Natural killer cell treated with Interleukin-12 subunit alpha and Interleukin-12 subunit beta and Interleukin-15 and Interleukin-18, amount 100 ng/mL, for 72 hours (primary cell): ENCODE results near the gene MRPS18C. TPM values are rescaled to one million over a fixed set of nuclear protein-coding genes. Genes with fewer than 3 reads are reported as not detected.
A peak's percentile ranks its signal among the peaks of the same experiment; 100 is the strongest.
"Not testable (repeated sequence)": the region's sequence is repeated elsewhere in the genome, so short reads cannot be mapped to it uniquely, and the experiment has no call there.

ENCODE experiments used
- ATAC-seq, 2 donors: fragments of 150-1000 bp; cut with Tn5 transposase in 1 of 2; sonication (Bioruptor Pico), chemical (Tn5 transposase) in 1 of 2; 2 replicates each; pipeline ENCODE4 v1.10.0; 2021
- DNase-seq: peaks from one replicate; pipeline ENCODE4 v3.0.0; 2022; ENCODE audit warnings: low spot score
- H3K27ac Mint-ChIP-seq, 2 donors: 1 replicate in 1 of 2; 2 replicates in 1 of 2; pipeline ENCODE4 v1.8.0; 2022; ENCODE audit warnings: mixed read lengths in 2 of 2, mild to moderate bottlenecking in 1 of 2, moderate library complexity in 1 of 2
- H3K27me3 Mint-ChIP-seq, 2 donors: 1 replicate in 1 of 2; 2 replicates in 1 of 2; pipeline ENCODE4 v1.8.0; 2022; ENCODE audit warnings: mixed read lengths in 2 of 2
- H3K36me3 Mint-ChIP-seq: one replicate; pipeline ENCODE4 v1.8.0; 2022; ENCODE audit warnings: mixed read lengths
- H3K4me1 Mint-ChIP-seq, 2 donors: 1 replicate in 1 of 2; 2 replicates in 1 of 2; pipeline ENCODE4 v1.8.0; 2022; ENCODE audit warnings: low read depth in 2 of 2, mixed read lengths in 2 of 2, mild to moderate bottlenecking in 1 of 2
- H3K4me3 Mint-ChIP-seq: one replicate; pipeline ENCODE4 v1.8.0; 2022; ENCODE audit warnings: mixed read lengths
- H3K9me3 Mint-ChIP-seq: 2 replicates; pipeline ENCODE4 v1.8.0; 2022; ENCODE audit warnings: mixed read lengths
- total RNA-seq, 2 donors: library from RNA; stranded (reverse); gene quantifications; one replicate each; pipeline ENCODE4 v1.2.3, GENCODE V29; 2022

Gene MRPS18C
- total RNA-seq, 2 donors from 2014 or later: 44.4 to 44.7 TPM

DNA sequence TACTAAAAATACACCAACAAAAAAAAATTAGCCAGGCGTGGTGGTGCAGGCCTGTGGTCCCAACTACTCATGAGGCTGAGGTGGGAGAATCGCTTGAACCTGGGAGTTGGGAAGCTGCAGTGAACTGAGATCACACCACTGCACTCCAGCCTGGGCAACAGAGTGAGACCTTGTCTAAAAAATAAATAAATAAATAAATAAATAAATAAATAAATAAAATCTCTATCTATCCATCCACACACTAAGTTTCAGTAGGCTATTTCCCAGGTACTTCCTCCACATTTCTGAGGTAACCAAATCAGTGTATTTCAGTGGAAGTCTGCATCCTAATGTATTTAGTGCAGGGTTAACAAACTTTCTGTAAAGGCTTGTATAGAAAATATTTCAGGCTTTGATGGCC is 18.1 kb downstream of the MRPS18C start:
- no peaks in the 10 kb centered on the region for H3K9me3 Mint-ChIP-seq
- no peak for ATAC-seq
- peaks cover 0 to 6% of the 10 kb centered on the region in 2 donors for H3K4me1 Mint-ChIP-seq
- no peak for DNase-seq
- H3K4me3 Mint-ChIP-seq: no peak overlapping the region
- no peaks in the 10 kb centered on the region for H3K36me3 Mint-ChIP-seq
- H3K27ac Mint-ChIP-seq: no peak overlapping the region
- no peaks in the 10 kb centered on the region for H3K27me3 Mint-ChIP-seq

DNA sequence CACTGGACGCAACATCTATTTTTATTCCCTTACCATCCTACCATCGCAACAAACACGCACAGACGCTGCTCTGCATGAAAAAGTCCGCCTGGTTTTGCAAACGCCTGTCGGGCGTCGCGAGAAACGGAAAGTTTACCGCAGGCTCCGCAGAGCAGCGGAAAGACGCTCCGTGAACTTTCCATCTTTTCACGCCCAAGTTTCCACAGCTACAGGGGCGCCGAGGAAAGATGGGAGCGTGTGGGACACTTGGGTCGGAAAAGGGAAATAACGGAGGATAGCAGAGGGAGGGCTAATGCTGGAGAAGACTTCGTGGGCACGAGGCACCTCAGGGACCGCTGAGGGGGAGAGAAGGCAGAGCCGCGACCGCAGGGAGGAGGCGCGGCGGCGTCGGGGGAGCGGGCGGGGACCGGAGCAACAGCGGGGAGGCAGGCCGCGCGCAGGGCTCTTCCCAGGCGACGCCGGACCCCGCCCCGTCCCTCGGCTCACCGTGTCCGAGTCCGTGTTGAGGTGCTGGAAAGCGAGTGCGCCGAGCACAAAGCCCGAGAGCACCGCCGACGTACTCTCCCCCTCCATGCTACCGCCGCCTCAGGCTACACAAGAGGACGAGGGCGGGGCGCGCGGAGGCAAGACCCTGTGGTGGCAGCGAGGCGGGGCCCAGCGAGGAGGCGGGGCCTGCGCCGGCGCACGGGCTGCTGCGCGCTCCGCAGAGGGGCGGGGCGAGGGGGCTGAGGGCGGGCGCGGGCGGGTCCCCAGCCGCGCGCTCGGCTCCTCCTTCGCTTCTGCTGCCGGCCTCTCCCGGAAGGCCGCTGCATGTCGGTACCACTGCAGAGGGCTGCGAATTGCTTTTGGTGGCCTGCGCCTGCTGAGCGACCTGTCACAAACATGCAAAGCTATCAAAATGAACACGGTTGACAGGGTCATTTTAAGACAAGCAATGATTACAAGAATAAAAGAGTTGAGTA is 28.9 kb downstream of the MRPS18C start, which contains the start of gene ABRAXAS1:
TSS of gene ABRAXAS1 (minus strand) at position 601 of the 962 bp plus-strand sequence. CDS start at position 573, 28 bp downstream.
- DNase-seq (peak; percentile 94), ATAC-seq (peak; percentile 99)
- Mint-ChIP-seq H3K36me3 (no peaks in the 10 kb centered on the region), H3K27ac (peak within 1 kb of the TSS; percentile 85 to 91), H3K27me3 (no peaks in the 10 kb centered on the region), H3K9me3 (no peaks in the 10 kb centered on the region), H3K4me3 (peak within 1 kb of the TSS; percentile 99), H3K4me1 (peaks cover 12 to 15% of the 10 kb centered on the region in 2 donors)

DNA sequence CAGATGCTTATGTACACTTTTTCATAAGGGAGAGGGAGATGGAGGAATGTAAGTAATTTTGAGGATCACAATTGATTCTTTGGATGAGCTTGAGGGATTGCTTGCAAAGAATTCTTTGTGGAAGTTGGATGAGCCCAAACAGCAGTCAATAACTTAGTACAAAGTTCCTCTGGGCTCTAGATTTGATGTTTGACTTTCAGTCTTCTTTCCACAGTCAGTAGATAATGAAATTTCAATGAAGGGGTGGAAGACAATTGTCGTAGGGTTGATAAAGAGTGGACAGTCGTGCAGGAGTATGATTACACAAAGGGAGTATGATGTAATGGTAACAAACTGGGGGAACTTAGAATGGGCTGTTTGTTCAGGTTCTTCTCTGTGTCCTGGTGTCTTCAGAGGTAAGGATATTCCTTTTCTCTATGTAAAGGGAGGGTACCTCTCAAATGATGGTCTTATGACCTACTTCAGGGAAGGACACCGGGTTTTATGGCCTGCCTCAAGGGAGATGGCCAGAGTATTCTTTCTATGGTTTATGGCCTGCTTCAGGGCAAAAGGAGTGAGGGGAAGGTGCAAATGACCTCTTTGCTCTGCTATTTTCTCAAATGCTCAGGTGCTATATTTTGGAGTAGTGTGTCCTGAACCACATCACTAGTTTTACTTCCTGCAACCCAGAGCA is 30.7 kb downstream of the MRPS18C start:
- no peaks in the 10 kb centered on the region for H3K9me3 Mint-ChIP-seq
- H3K36me3 Mint-ChIP-seq: no peaks in the 10 kb centered on the region
- ATAC-seq (no peak), DNase-seq (no peak)
- H3K27ac Mint-ChIP-seq: peak overlapping the region in 1 of 2 donors; percentile 42
- no peak overlapping the region for H3K4me3 Mint-ChIP-seq
- peaks cover 12 to 15% of the 10 kb centered on the region in 2 donors for H3K4me1 Mint-ChIP-seq
- peaks cover 0 to 2% of the 10 kb centered on the region in 2 donors for H3K27me3 Mint-ChIP-seq

DNA sequence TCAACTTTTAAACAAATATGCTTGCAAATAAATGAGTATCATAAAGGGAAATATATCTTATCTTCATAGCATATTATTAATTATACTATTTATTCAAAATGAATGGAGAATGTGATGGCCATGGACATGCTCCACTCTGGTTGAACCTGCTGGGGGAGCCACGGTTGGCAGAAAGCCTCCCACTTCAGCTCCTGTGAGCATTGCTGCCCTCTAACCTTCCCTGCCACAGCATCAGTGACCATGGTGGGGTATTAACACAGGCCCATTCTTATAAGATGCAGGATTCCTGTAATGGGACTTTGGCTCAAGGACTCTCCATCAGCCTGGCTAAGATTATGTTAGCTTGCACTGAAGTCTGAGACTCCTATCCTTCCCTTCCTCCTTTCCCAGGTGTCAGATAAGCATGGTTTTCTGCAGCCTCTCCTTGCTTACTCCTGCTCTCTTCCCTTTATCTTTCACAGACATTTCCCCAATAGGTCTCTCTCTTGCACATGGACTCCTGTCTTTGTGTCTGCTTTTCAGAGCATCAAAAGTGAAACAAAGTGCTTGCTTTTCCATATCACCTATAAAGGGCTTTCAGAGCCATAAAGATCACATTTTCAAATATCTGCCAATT is 34.0 kb downstream of the MRPS18C start:
- no peak for DNase-seq
- no peaks in the 10 kb centered on the region for H3K9me3 Mint-ChIP-seq
- H3K4me1 Mint-ChIP-seq: peaks cover 3 to 6% of the 10 kb centered on the region in 2 donors
- peaks cover 0 to 2% of the 10 kb centered on the region in 2 donors for H3K27me3 Mint-ChIP-seq
- H3K4me3 Mint-ChIP-seq: no peak overlapping the region
- H3K36me3 Mint-ChIP-seq: no peaks in the 10 kb centered on the region
- H3K27ac Mint-ChIP-seq: no peak overlapping the region
- ATAC-seq: no peak

DNA sequence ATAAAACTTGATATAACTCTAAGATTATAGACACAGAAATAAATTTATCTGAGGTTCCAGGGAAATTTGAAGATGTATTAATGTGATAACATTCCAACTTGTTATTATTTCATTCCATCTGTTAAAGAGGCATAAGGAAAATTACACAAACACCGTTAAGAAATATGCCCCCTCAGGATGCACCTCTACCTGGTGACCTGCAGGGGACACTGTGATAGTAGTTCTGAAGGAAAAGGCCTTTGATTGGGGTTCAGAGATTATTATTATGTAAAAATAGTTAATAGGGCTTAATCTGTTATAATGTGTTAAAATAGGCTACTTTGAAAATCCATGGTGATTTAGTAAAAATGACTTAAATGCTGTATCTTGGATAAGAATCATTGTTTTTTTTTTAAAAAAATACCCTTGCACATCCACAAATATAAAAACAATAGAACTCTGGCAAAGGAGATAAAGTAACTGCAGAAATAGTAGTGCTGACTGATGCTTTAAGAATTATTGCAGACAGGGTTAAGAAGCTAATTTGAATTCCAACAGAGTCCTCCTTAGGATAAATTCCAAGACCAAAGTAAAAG is 35.1 kb downstream of the MRPS18C start:
- no peaks in the 10 kb centered on the region for H3K4me1 Mint-ChIP-seq
- no peaks in the 10 kb centered on the region for H3K36me3 Mint-ChIP-seq
- no peak for DNase-seq
- H3K9me3 Mint-ChIP-seq: no peaks in the 10 kb centered on the region
- no peak for ATAC-seq
- no peak overlapping the region for H3K4me3 Mint-ChIP-seq
- H3K27ac Mint-ChIP-seq: no peak overlapping the region
- peaks cover 0 to 2% of the 10 kb centered on the region in 2 donors for H3K27me3 Mint-ChIP-seq

DNA sequence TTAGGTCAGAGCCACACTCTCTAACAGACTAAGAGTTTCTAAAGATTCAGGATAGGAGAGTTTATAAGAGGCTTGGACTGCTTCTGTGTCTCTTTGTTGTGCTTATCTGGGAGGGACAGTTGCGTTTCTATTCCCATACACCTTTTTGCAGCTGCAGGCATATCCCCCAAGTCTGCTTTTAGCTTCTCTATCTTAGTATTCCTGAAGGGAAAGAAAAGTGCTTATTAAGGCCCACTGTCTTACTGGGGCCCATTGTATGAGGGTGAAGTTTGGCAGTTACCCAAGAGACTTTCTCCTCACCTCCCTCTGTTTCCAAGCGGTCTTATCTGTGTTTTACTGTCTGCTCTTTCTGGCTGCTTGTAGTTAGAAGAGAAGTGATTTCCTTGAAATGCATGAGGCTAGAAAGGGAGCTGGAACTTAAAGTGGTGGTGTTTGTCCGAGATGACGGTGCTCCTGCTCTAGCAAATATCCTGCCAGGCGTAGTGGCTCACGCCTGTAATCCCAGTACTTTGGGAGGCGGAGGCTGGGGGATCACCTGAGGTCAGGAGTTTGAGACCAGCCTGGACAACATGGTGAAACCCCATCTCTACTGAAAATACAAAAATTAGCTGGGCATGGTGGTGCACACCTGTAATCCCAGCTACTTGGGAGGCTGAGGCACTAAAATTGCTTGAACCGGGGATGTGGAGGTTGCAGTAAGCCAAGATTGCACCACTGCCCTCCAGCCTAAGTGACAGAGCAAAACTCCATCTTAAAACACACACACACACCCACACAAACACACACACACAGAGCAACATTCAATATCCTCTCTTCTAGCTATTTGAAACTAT is 40.4 kb downstream of the MRPS18C start:
- not testable (repeated sequence) for H3K27ac Mint-ChIP-seq, DNase-seq, H3K36me3 Mint-ChIP-seq, H3K27me3 Mint-ChIP-seq, ATAC-seq, H3K4me1 Mint-ChIP-seq, H3K9me3 Mint-ChIP-seq, H3K4me3 Mint-ChIP-seq

DNA sequence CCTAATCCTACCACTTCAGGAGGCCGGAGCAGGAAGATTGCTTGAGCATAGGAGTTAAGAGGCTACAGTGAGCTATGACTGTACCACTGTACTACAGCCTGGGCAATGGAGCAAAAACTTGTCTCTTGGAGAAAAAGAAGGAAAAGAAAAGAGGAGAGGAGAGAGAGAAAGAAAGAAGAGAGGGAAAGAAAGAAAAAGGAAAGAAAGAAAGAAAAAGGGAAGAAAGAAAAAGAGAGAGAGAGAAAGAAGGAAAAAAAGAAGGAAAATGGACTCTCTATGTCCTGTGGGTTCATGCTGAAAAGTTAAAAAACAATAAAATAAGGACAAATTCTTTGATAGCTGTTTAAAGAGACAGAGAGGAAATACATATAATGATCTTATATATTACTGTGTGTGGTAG is 42.3 kb downstream of the MRPS18C start:
- Mint-ChIP-seq H3K27me3 (no peaks in the 10 kb centered on the region), H3K27ac (no peak overlapping the region), H3K4me1 (no peaks in the 10 kb centered on the region), H3K4me3 (no peak overlapping the region), H3K36me3 (no peaks in the 10 kb centered on the region), H3K9me3 (no peaks in the 10 kb centered on the region)
- DNase-seq (no peak), ATAC-seq (no peak)

DNA sequence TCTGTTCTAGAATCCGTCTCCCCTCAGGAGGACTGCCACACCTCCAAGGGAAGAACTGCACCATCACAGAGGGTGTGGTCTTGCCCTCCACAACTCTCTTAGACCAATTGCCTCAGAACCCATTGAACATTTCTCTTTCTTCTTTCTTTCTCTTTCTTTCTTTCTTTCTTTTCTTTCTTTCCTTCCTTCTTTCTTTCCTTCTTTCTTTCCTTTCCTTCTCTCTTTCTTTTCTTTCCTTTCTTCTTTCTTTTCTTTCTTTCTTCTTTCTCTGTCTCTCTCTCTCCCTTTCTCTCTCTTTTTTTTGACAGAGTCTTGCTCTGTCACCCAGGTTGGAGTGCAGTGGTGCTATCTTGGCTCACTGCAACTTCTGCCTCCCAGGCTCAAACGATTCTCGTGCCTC is 45.8 kb downstream of the MRPS18C start:
- H3K4me1 Mint-ChIP-seq, H3K9me3 Mint-ChIP-seq, DNase-seq, H3K27ac Mint-ChIP-seq, ATAC-seq, H3K4me3 Mint-ChIP-seq, H3K27me3 Mint-ChIP-seq, H3K36me3 Mint-ChIP-seq: not testable (repeated sequence)

DNA sequence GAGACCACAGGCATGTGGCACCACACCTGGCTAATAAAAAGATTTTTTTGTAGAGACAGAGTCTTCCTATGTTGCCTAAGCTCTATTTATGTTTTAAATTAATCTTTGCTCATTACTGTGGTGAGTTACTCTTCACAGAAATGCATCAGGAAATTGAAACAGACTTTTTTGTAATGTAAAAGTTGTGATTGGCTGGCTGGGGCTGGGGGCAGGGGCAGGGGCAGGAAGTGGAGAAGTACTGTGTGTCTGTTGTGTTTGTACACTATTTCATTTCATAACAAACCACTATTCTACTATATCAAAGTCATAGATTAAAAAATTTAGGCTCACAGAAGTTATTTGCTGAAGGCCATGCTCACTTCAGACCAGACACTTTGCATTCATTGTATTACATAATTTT is 48.1 kb downstream of the MRPS18C start:
- DNase-seq (no peak), ATAC-seq (peak in 1 of 2 donors; percentile 48)
- H3K9me3 Mint-ChIP-seq: no peaks in the 10 kb centered on the region
- H3K27ac Mint-ChIP-seq: no peak overlapping the region
- no peak overlapping the region for H3K4me3 Mint-ChIP-seq
- no peaks in the 10 kb centered on the region for H3K27me3 Mint-ChIP-seq
- no peaks in the 10 kb centered on the region for H3K36me3 Mint-ChIP-seq
- peaks cover 4 to 5% of the 10 kb centered on the region in 2 donors for H3K4me1 Mint-ChIP-seq

DNA sequence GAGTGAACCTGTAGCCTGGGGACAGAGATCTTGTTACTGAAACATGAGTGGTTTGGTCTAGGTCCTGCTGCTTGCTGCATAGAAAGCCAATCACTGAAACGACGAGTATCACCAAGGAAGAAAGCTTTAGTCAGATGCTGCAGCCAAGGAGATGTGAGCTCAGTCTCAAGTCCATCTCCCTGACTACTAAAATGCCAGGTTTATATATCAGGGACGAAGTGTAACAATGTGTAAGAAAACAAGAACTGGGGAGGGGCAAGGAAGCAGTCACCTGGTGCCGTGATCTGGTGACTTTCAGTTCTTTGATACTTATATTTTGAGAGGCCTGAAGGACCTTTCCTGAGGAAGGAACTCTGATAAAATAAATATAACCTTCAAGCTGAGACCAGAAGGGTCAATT is 48.6 kb downstream of the MRPS18C start:
- no peaks in the 10 kb centered on the region for H3K27me3 Mint-ChIP-seq
- peaks cover 5 to 7% of the 10 kb centered on the region in 2 donors for H3K4me1 Mint-ChIP-seq
- no peak for ATAC-seq
- H3K36me3 Mint-ChIP-seq: no peaks in the 10 kb centered on the region
- no peak for DNase-seq
- peak overlapping the region in 1 of 2 donors; percentile 6 for H3K27ac Mint-ChIP-seq
- H3K9me3 Mint-ChIP-seq: no peaks in the 10 kb centered on the region
- H3K4me3 Mint-ChIP-seq: no peak overlapping the region

DNA sequence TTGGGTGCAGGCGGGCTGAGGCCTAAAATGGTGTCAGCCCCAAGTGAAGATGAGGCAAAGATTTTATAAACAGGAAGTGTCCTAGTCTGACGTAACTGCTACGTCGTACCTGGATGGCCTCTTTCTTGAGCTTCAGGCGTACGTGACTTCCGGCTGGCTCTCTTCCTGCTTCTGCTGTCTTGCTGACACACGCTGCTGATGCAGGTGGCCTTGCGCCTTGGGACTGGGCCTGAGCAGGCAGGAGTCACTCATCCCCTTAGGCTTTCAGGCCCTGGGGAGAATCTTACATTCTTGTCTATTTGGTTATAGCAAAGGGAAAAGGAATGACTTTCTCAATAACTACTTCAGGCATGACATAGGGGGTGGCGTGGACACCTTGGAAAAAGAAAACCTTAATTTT is 49.1 kb downstream of the MRPS18C start:
- DNase-seq: no peak
- H3K9me3 Mint-ChIP-seq: no peaks in the 10 kb centered on the region
- no peaks in the 10 kb centered on the region for H3K36me3 Mint-ChIP-seq
- H3K27me3 Mint-ChIP-seq: no peaks in the 10 kb centered on the region
- no peak overlapping the region for H3K4me3 Mint-ChIP-seq
- no peak for ATAC-seq
- H3K4me1 Mint-ChIP-seq: peaks cover 5 to 7% of the 10 kb centered on the region in 2 donors
- no peak overlapping the region for H3K27ac Mint-ChIP-seq

DNA sequence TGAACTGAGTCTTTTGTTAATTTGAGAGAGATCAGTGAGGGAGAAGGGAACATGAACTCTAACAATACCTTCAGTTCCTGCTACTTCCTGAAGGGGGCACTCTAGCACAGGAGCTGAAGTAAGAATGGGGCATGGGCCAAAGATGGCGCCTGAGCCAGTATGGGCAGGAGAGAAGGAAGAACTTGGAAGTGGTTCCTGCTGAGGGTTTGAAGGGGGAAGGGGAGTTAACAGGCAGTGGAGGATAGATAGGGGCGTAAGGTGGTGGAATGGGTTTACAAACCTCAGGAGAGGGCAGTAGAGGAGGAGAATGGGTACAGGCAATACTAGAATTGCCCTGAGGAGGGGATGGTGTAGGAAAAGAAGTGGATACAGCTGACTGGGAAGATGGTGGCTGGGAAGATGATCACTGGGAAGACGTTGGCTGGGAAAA is 53.3 kb downstream of the MRPS18C start:
- not testable (repeated sequence) for H3K27me3 Mint-ChIP-seq, H3K4me3 Mint-ChIP-seq, H3K27ac Mint-ChIP-seq, H3K36me3 Mint-ChIP-seq, H3K4me1 Mint-ChIP-seq, H3K9me3 Mint-ChIP-seq
- ATAC-seq (peak in 1 of 2 donors; percentile 61), DNase-seq (peak; percentile 73)

DNA sequence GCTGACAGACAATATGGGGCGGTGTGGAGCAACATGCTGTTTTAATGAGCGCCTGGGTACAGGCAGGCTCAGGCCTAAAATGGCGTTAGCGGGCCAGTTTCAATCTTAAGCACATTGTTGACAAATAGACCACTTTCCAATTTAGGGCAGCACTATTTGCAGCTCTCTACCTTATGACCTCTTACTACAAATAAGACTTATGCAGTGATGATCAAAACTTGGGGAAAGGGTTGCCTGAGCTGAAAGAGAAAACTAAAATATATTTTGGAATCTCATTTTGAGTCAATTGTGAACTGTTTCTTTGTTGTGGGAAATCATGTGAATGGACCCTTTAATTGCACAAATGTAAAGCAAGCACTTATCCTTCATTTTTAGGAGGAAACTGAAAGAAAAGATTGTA is 54.6 kb downstream of the MRPS18C start:
- no peak for ATAC-seq
- peaks cover 0 to 3% of the 10 kb centered on the region in 2 donors for H3K4me1 Mint-ChIP-seq
- no peaks in the 10 kb centered on the region for H3K27me3 Mint-ChIP-seq
- DNase-seq: no peak
- no peaks in the 10 kb centered on the region for H3K9me3 Mint-ChIP-seq
- no peak overlapping the region for H3K27ac Mint-ChIP-seq
- H3K4me3 Mint-ChIP-seq: no peak overlapping the region
- no peaks in the 10 kb centered on the region for H3K36me3 Mint-ChIP-seq
